GM11168 (cell line): Measurements from ENCODE around the gene NISCH.

Source experiments
- in situ Hi-C: fragments of 300-500 bp; cut with MboI; formaldehyde crosslinking; loops from one replicate; pipeline ENCODE4 v1.12.0; 2022; ENCODE audit warnings: low sequenced_read_pairs; ENCODE audit not compliant: unreplicated experiment

The NISCH gene

DNA sequence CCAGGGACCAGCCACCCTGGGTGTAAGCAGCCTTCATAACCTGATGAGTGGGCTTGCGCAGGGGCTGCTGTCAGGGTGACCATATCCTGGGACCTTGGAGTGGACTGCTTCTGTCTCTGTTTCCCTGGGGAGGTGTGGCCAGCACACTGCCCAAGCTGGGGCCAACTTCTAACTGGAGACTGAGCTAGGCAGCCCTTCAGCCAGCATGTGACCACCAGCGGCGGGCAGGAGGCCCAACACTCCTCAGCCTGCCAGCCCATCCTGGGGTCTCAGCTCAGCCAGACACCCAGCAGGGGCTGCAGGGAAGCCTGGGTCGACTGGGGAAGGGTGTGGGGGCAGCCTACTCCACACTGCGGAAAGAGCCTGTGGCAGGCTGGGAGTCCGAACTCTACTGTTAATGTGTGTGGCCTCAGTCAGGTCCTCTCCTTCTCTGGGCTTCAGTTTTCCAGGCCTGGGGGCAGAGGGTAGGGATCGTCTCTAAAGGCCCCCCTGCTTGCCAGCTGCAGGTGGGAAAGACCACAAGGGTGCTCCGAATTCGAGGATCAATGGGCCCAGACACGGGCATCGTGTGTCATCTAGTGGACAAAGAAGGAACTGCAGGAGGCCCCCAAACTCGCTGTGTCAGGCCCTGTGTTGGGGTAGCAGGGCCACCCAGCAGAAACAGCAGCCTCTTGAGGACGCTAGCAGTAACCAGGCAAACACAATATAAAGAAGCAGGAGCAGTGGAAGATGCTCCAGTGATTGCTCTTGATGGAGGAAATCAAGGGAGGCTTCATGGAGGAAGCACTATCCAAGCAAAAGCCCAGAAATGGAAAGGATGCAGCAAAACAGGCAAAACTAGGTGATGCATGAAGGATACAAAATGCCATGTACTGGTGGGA, 8.5 kb upstream of the NISCH start:
- in situ Hi-C loops, result no loop called here

DNA sequence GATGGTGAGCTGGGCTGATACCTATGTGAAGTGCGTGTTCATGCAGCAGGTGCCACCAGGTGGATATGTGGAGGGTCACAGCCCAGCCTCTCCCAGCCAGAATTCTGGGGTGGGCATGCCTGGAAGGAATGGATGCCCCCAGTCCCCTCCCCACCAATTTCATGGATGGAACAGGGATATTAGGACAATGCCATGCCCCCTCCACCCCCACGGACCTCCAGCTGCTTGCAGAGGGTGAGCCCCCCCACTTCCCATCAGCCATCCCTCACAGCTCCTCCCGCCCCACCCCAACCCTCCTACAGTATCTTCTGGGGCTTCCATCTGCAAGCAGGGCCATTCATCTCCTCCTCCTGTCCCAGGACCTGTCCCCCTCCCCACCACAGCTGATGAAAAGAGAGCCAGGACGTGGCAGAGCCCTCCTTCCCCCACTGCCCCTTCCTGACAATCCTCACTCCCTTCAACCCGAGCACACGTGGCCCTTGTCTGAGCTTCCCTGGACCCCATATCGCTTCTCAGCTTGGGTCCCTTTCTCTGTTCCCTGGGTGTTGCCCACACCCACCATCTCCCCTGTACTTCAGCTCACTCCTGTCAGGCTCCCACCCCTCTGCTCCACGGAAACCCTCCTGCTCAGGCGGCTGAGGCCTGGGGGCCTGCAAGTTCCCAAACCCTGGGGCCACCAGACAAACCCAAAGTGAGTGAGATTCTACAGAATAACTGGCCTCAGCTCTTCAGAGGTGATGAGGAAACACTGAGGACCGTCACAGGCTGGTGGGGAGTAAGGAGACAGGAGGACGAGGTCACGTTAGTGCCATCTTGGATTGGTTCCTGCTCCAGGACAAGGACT, 7.7 kb upstream of the NISCH start:
- in situ Hi-C loops, result no loop called here

DNA sequence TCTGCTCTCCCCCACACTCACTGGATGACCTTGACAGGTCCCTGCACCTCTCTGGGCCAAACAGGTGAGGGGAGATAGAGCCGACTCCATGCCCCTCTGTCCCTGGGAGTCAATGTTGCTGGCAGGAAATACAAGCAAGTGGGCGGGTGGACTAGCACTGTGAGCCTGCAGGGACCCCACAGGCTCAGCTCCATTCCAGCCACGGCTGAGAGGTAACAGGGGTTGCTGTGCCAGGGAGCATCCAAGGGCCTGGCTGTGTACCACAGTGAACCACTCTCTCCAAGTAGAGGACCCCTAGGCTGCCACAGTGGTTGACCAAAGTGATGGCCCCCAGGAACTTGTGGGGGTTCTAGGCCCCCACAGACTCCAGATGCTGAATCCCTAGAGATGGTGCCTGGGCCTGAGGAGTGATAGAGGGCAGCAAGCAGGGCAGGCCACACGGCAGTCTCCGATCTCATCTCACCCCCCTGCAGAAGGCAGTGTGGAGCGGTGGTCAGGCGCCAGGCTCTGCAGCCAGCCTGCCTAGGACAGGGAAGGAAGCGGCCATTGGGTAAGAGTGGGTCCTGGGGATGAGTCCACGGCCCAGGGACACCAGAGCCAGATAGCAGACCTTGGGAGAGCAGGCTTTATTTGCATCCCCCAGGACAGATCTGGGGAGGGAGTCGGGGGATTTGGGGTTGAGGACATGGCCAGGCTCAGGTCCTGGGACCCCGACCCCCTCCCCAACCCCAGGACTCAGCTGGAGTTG, 4.7 kb upstream of the NISCH start:
- in situ Hi-C loops, result no loop called here

DNA sequence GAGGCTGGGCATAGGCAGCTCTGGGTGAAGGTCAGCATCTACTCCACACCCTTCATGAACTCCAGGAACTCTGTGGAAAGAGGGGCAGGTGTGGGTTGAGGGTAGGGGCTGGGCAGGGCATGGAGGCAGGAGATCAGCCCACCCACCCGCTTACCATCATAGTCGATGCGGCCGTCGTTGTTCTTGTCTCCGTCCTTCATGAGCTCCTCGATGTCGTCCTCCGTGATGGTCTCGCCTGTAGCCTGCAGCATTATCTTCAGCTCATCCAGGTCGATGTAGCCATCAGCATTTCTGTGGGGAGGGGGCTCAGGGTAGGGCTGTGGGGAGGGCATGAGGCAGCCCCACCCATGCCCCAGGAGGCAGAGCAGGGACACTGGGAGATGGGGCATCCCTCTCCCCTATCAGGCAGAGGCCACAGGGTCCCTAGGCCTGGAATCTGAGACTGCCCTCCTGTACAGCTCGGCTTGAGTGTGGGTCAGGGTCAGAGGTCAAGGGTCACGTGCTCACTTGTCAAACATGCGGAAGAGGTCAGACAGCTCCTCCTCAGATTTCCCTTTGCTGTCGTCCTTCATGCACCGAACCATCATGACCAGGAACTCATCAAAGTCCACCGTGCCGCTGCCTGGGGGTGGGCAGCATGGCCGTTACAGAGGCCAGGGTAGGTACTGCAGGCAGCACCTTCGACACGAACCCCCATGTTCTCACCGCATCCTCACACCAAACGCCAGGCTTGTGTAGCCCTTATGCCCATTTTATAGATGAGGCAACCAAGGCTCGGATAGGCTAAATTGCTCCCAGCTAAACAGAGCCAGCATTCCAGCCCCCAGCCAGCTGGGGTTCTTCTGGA, 3.9 kb upstream of the NISCH start:
- in situ Hi-C loops, result no loop called here

DNA sequence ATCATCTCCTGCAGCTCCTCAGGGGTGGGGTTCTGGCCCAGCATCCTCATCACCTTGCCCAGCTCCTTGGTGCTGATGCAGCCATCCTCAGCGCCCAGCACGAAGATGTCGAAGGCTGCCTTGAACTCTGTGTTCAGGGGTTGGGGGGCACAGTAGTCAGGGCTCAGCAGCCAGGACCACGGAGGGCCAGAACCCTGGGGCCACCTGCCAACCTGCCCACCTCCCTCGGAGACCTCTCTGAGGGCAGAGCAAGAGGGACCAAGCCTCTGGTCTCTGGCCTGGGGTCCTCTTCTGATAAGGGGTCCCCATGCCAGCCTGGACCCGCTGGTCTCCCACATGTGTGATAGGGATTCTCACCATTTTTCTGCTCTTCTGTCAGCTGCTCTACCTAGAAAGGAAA, 3.3 kb upstream of the NISCH start:
- in situ Hi-C loops, result no loop called here

DNA sequence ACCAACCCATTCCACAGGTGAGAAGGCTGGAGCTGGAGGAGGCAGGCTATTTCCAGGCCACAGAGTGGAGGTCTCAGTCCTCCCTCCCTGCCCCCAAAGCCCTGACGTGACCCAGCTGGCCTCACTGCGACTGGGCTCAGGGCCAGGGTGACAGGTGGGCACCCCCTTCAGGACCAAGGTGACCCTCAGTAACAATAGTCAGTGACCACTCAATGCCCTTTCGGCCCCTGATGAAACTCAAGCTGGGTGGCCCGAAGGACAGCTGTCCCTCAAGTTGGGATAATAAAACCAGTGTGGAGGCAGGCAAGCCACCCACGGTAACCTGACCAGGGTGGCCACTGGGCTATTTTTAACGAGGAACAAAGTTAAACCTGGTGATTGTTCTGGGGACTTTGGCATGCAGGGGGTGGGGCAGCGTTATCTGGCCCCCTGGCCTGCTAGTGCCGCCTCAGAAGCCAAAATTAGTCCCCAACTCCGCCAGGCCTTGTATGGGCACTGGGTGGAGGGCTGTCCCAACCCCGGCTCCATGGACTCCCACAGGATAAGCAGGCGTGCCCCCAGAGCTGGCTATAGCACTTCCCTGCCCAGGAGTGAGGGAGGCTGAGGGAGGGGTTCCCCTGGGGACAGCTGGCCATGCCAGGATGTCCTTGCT, 2.7 kb upstream of the NISCH start:
- in situ Hi-C loops, result no loop called here

DNA sequence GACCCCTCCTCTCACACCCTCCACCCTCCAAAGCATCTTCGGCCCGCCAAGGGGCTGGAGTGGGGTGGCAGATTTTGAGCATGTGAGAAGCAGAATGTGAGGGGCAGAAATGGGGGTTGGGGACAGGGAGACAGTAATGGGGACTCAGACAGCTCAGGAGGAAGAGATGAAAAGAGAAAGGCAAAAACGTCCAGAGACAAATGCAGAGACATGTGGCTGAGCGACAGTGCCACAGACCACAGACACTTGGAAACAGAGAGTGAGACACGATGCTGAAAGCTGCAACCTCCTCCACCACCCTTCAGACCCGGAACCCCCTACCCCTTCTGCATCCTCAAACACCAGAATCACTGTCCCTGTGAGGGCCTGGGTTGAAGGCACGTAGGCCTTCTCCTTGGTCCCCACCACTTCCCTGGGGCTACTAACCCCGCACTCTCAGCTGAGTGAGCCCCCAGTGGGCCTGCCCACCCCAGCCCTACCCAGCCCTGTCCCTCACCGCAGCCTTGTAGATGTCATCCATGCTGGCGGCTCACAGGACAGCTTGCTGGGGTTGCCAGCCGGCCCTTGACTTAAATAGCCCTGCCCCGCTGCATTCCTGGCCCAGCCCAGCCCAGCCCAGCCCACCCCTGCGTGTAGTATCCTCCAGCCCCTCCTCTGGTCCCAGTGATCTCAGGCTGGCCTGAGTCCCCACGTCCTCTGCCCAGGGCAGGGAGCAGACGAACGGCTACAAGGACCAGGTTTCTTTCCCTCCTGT, 1.7 kb upstream of the NISCH start, which contains the start of gene TNNC1:
TNNC1 (minus strand) TSS at position 546 of the 754 bp plus-strand sequence; CDS start at position 520, 26 bp downstream.
- in situ Hi-C loops, result no loop called here

DNA sequence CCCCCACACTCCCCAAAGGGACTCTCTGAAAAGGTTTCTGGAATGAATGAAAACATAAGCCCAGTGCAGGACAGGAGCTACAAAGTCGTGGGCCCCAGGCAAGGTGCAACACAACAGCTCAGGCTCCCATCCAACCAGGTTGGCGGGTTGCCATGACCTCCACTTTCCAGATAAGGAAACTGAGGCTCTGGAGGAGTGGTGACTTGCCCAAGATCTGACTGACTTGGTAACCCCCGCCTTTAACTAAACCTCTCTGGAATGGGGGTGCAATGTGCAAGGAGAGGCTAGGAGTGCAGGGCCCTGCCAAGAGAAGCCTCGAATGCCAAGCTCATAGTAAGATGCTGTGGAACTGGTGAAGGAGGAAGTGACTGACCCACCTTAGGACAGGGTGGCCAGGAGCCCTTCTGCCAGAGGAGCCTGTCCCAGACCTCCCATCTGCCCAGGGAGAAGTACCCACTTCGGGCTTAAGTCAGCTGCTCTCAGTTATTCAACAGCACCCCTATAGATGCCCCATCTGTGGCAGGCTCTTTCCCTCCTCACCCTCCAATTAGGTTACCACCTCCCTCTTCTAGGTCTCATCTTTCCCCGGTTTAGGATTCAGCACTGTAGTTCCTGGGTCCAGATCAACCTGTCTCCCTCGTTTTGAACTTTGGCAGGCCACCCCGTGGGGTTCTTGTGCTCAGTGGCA, 1.0 kb upstream of the NISCH start:
- in situ Hi-C loops, result no loop called here

DNA sequence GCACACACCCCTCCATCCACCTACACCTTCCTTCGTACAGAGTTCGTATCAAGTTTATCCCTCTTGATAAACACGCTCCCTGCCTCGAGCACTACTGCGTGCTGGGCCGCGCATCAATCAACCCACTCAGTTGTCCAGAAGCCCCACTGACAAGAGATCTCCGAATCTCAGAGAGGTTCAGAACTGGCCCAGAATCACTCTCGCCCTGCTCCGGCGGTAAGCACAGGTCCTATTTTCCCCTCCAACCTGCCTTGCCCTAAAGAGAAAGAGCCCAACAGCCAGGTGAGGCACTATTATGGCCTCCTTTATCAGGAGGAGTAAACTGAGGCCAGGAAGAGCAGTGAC, 494 bp upstream of the NISCH start:
- in situ Hi-C loops, result no loop called here

DNA sequence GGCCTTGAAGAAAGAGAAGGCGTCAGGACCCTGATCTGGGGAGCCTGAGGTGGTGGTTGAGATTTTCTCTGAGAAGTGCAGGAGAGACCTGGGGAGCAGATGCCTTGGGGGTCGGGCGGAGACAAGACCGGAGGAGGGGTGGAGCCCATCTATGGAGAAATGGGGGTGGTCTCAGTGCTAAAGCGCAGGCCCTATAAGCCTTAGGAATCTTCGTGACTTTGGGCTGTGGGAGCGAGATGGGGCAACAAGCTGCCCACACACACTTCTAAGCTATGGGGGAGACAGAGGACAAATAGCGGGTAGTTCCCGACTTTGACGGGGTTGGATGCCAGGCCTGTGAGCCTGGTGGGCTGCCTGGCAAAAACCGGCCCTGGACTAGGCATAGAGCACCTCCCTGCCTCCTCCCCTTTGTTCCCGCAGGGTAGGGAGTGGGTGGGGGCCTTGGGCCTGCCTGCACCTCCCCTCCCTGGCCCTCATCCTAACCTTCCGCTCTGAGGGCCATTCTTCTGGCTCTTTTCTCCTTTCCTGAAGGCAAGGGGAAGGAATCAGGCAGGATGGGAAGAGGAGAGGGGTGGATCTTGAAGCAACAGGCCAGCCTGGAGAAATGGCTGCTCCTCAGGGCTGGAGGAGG, 880 bp downstream of the NISCH start:
- in situ Hi-C loops, result no loop called here

DNA sequence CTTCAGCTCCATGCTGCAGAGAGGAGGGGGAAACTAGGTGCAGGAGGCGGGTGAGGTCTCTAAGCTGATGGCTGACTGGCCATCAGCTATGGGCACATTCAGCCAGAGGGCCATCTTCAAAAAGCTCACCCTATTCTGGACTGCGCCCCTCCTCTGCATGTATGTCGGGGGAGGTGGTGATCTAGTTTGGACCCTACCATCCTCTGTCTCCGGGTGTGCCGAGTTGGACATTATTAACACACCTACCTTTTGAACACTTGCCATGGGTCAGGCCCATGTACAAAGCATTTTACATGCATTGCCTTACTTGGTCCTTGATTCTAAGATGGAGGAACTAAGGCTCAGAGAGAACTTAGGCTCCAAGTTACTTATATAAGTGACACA, 1.4 kb downstream of the NISCH start:
- in situ Hi-C loops, result no loop called here

DNA sequence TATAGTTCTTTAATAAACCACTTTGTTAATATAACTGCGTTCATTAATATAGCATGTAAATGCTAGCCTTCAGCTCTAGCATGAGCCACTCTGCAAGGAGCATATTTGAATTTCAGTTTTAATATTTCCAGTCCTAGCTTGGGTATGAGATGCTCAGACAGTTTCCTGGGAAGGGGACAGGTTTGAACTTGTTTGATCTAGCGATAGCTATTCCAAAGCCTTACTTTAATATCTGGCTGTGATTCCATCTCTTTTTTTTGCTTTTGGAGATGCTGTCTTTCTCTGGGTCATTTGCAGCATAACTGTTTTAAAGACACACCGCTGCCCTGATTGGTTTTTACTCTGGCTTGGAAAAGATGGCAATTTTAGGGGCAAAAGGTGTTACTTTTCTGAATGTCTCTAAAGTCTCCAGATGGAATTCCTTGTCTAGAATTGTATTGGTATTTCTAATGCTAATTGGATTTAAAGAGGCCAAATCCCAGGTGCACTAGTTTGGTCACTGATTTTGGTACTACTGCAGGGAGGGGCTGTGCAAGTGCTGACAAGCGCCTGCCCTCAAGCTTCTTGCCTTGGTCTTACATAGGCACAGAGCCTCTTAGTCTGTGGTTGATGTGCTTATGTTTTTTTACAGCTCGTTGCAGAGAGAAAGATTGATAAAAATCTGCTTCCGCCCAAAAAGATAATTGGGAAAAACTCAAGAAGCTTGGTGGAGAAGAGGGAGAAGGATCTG, 2.8 kb downstream of the NISCH start:
- in situ Hi-C loops, result no loop called here

DNA sequence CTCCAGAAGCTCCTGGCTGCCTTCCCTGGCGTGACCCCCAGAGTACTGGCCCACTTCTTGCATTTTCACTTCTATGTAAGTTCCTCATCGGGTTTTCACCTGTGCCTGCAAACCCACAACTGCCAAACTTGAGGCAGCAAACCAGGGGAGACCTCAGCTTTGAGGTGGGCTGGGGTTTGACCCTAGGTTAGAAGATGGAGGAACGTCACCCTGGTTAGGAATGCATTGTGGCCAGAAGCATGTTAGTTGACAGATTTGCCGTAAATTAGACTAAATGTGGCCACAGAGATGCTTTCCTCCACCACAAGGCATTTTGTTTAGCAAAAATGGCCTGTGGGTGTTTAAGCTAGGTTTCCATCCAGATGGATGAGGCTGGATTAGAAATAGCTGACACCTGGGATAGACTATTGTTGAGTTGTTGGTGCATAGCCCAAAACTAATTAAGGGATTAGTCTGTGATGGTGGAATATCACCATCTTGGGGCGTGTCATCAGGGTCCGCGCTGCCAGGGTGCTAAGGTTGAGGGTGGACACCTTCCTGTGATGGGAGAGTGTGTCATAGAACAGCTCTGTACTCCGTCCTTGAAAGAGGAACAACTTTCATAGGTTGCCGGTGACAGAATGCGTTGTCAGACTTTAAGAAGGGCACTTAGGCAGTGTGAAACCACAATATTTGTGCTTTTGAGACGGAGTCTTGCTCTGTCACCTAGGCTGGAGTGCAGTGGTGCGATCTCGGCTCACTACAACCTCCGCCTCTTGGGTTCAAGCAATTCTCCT, 3.6 kb downstream of the NISCH start:
- in situ Hi-C loops, result no loop called here

DNA sequence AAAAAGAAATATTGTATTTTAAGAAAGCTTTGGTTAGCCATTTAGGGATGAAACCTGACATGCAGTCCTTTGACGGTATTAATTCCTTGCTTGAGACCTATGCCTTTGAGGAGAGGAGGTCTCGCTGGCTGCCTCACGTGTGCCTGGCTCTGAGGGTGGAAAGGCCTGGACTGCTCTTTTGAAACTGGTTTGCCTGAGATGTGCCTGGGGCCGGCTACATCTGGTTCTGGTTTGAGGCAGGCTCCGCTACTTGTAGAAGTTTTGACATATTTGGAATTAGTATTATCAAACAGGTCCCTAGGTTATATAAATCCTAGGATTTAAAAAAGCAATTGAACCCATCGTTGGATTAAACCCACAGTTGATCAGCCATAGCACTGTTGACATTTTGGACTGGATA, 6.5 kb downstream of the NISCH start:
- in situ Hi-C loops, result no loop called here

DNA sequence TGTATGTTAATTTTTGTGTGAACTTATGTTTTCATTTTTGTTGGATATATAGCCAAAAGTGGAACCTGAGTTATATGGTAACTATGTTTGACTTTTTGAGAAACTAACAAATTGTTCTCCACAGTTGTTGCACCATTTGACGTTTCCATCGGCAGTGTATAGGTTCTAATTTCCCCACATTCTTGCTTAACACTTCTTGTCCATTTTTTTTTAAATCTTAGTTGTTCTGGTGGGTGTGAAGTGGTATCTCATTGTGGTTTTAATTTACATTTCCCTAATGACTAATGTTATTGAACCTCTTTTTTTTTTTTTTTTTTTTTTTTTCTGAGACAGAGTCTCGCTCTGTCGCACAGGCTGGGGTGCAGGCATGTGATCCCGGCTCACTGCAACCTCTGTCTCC, 8.0 kb downstream of the NISCH start:
- in situ Hi-C loops, result no loop called here

DNA sequence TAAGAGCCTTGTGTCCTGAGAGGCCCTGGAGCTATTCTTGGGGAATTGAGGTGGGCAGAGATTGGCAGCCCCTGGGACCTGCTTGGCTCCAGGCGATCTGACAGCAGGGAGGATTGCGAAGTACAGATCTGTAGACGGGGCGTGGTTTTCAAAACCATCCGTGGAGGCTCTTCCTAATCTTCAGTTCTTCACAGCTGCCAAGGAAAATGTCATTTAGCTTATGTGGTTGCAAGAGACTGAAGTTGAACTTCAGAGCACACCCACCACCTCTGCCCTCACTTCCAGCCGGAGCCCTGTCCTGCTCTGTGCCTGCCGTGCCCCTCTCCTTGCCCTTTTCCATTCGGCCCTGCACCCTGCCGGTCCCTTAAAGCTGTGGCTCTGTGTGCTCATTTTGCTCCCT, 12.9 kb downstream of the NISCH start:
- in situ Hi-C loops, result no loop called here
